Mesendoderm (in vitro differentiated cells): ENCODE data around the gene SYCN.
A peak's percentile ranks its signal among the peaks of the same experiment; 100 is the strongest.

Experiments used
- DNase-seq: peaks from one replicate; pipeline ENCODE4 v3.0.0; 2013
- H2AK5ac ChIP-seq: 2 replicates; pipeline ENCODE4 v1.6.1; 2013; ENCODE audit warnings: low read length, inconsistent platforms
- H2BK120ac ChIP-seq: 2 replicates; pipeline ENCODE4 v1.6.1; 2013; ENCODE audit warnings: low read depth, mild to moderate bottlenecking, low read length, moderate library complexity, mixed read lengths
- H2BK15ac ChIP-seq: replicated peaks from 2 replicates; pipeline ENCODE4 v1.6.1; 2013; ENCODE audit warnings: low read depth, mild to moderate bottlenecking, moderate library complexity
- H2BK5ac ChIP-seq: 2 replicates; pipeline ENCODE4 v1.6.1; 2013; ENCODE audit warnings: low read length, inconsistent platforms
- H3K18ac ChIP-seq: 2 replicates; pipeline ENCODE4 v1.6.1; 2013; ENCODE audit warnings: mild to moderate bottlenecking, low read length, mixed read lengths
- H3K23ac ChIP-seq: one replicate; pipeline ENCODE4 v1.6.1; 2013; ENCODE audit warnings: low read length
- H3K27ac ChIP-seq: 2 replicates; pipeline ENCODE4 v1.5.1; 2013; ENCODE audit warnings: low read depth, mild to moderate bottlenecking, inconsistent platforms, low read length, moderate library complexity
- H3K27me3 ChIP-seq: 2 replicates; pipeline ENCODE4 v1.6.1; 2013; ENCODE audit warnings: low read length, control low read depth, mild to moderate bottlenecking, inconsistent platforms; ENCODE audit not compliant: insufficient read depth, poor library complexity
- H3K36me3 ChIP-seq: 2 replicates; pipeline ENCODE4 v1.6.1; 2013; ENCODE audit warnings: low read length, inconsistent platforms; ENCODE audit not compliant: control insufficient read depth, insufficient read depth
- H3K4ac ChIP-seq: one replicate; pipeline ENCODE4 v1.6.1; 2013; ENCODE audit warnings: low read depth, mild to moderate bottlenecking, low read length, moderate library complexity
- H3K4me1 ChIP-seq: 2 replicates; pipeline ENCODE4 v1.6.1; 2013; ENCODE audit warnings: low read depth, low read length, inconsistent platforms; ENCODE audit not compliant: control insufficient read depth
- H3K4me2 ChIP-seq: 2 replicates; pipeline ENCODE4 v1.6.1; 2013; ENCODE audit warnings: low read length
- H3K4me3 ChIP-seq: 2 replicates; pipeline ENCODE4 v1.5.1; 2013; ENCODE audit warnings: mild to moderate bottlenecking, low read length
- H3K56ac ChIP-seq: one replicate; pipeline ENCODE4 v1.6.1; 2013; ENCODE audit warnings: low read length
- H3K79me1 ChIP-seq: 2 replicates; pipeline ENCODE4 v1.6.1; 2013; ENCODE audit warnings: low read length, inconsistent platforms
- H3K79me2 ChIP-seq: 2 replicates; pipeline ENCODE4 v1.6.1; 2013; ENCODE audit warnings: mild to moderate bottlenecking, low read length; ENCODE audit not compliant: control insufficient read depth, insufficient read depth
- H3K9ac ChIP-seq: 2 replicates; pipeline ENCODE4 v1.6.1; 2013; ENCODE audit warnings: low read length, inconsistent platforms
- H4K5ac ChIP-seq: one replicate; pipeline ENCODE4 v1.6.1; 2013; ENCODE audit warnings: low read length
- H4K8ac ChIP-seq: one replicate; pipeline ENCODE4 v1.6.1; 2013; ENCODE audit warnings: low read depth, mild to moderate bottlenecking, control low read depth, low read length, moderate library complexity
- WGBS: extraction: QIAGEN DNeasy Blood & Tissue Kit; methylation state at CpG from one replicate; pipeline ENCODE4 v1.1.7; 2013; ENCODE audit warnings: low lambda C conversion rate, missing lambda C conversion rate; ENCODE audit not compliant: insufficient coverage; ENCODE audit errors: extremely low coverage; 5-methylcytosine and 5-hydroxymethylcytosine counted together

The SYCN gene

GRCh38 chr19:39196320-39196719, 7.7 kb downstream of the SYCN start:
- Histone ChIP-seq H2BK15ac (no peak overlapping the region), H2BK5ac (no peak overlapping the region), H3K23ac (no peak overlapping the region), H4K8ac (no peak overlapping the region), H3K4me3 (no peak overlapping the region), H2AK5ac (no peak overlapping the region), H2BK120ac (no peak overlapping the region), H3K36me3 (no peaks in the 10 kb centered on the region), H3K4me2 (no peak overlapping the region), H4K5ac (no peak overlapping the region), H3K27ac (no peak overlapping the region), H3K56ac (no peak overlapping the region), H3K4me1 (no peaks in the 10 kb centered on the region), H3K4ac (no peak overlapping the region), H3K18ac (no peak overlapping the region), H3K79me2 (no peaks in the 10 kb centered on the region), H3K79me1 (no peaks in the 10 kb centered on the region), H3K9ac (no peak overlapping the region), H3K27me3 (peaks cover 7% of the 10 kb centered on the region)
- whole genome bisulfite sequencing, result no CpG with 5 or more reads among the region's 7 CpGs
- peak; percentile 39 for DNase-seq

GRCh38 chr19:39195755-39196154, 8.3 kb downstream of the SYCN start:
- H2BK120ac ChIP-seq, result no peak overlapping the region

GRCh38 chr19:39194832-39195542, 9.1 kb downstream of the SYCN start:
- H3K9ac ChIP-seq, result no peak overlapping the region

More at GRCh38 chr19:39195755-39196154, 8.3 kb downstream of the SYCN start:
- Histone ChIP-seq H3K4me2 (no peak overlapping the region), H2BK15ac (no peak overlapping the region), H3K4ac (no peak overlapping the region), H3K18ac (no peak overlapping the region), H2AK5ac (no peak overlapping the region), H3K56ac (no peak overlapping the region), H3K4me3 (no peak overlapping the region), H2BK5ac (no peak overlapping the region), H3K9ac (no peak overlapping the region), H3K27me3 (peaks cover 7% of the 10 kb centered on the region), H4K8ac (no peak overlapping the region), H3K36me3 (no peaks in the 10 kb centered on the region), H3K4me1 (no peaks in the 10 kb centered on the region), H3K23ac (no peak overlapping the region), H3K27ac (no peak overlapping the region), H3K79me2 (no peaks in the 10 kb centered on the region), H3K79me1 (no peaks in the 10 kb centered on the region), H4K5ac (no peak overlapping the region)
- WGBS, result no CpG with 5 or more reads among the region's 9 CpGs
- no peak for DNase-seq

GRCh38 chr19:39193803-39194202, 10.3 kb downstream of the SYCN start:
- Histone ChIP-seq H3K4me3 (no peak overlapping the region), H3K27ac (no peak overlapping the region), H3K27me3 (peaks cover 7% of the 10 kb centered on the region), H3K4ac (no peak overlapping the region), H3K4me1 (no peaks in the 10 kb centered on the region), H3K79me2 (no peaks in the 10 kb centered on the region), H3K4me2 (no peak overlapping the region), H2BK120ac (no peak overlapping the region), H2BK15ac (no peak overlapping the region), H3K9ac (no peak overlapping the region), H2AK5ac (no peak overlapping the region), H3K36me3 (no peaks in the 10 kb centered on the region), H2BK5ac (no peak overlapping the region), H3K23ac (no peak overlapping the region), H3K79me1 (no peaks in the 10 kb centered on the region), H3K56ac (no peak overlapping the region), H3K18ac (no peak overlapping the region), H4K5ac (no peak overlapping the region), H4K8ac (no peak overlapping the region)
- no CpG with 5 or more reads among the region's 8 CpGs for WGBS
- DNase-seq, result no peak

More at GRCh38 chr19:39194832-39195542, 9.1 kb downstream of the SYCN start:
- H3K4me1 ChIP-seq, result no peaks in the 10 kb centered on the region
- no peak overlapping the region for H3K56ac ChIP-seq
- no peaks in the 10 kb centered on the region for H3K36me3 ChIP-seq
- H4K5ac ChIP-seq, result no peak overlapping the region
- no peak overlapping the region for H4K8ac ChIP-seq
- no peak overlapping the region for H3K27ac ChIP-seq
- H3K4me2 ChIP-seq, result no peak overlapping the region
- H3K4ac ChIP-seq, result no peak overlapping the region
- no peak overlapping the region for H3K23ac ChIP-seq
- DNase-seq, result peak; percentile 84
- no peak overlapping the region for H2BK15ac ChIP-seq
- H3K79me1 ChIP-seq, result no peaks in the 10 kb centered on the region
- H3K79me2 ChIP-seq, result no peaks in the 10 kb centered on the region
- WGBS, result no CpG with 5 or more reads among the region's 9 CpGs
- H2AK5ac ChIP-seq, result no peak overlapping the region
- H2BK5ac ChIP-seq, result no peak overlapping the region
- H3K4me3 ChIP-seq, result no peak overlapping the region
- no peak overlapping the region for H2BK120ac ChIP-seq
- H3K27me3 ChIP-seq, result peaks cover 7% of the 10 kb centered on the region
- no peak overlapping the region for H3K18ac ChIP-seq

- no peaks in the 10 kb centered on the region for H3K36me3 ChIP-seq
- H3K9ac ChIP-seq, result no peak overlapping the region
- no peak overlapping the region for H3K56ac ChIP-seq
- no peak overlapping the region for H2AK5ac ChIP-seq
- no peaks in the 10 kb centered on the region for H3K4me1 ChIP-seq
- no peaks in the 10 kb centered on the region for H3K79me2 ChIP-seq
- DNase-seq, result no peak
- H3K27ac ChIP-seq, result no peak overlapping the region
- no peak overlapping the region for H2BK15ac ChIP-seq
- H3K4me2 ChIP-seq, result no peak overlapping the region
- no CpG with 5 or more reads among the region's 2 CpGs for WGBS
- no peak overlapping the region for H2BK120ac ChIP-seq
- no peaks in the 10 kb centered on the region for H3K79me1 ChIP-seq
- no peak overlapping the region for H3K4me3 ChIP-seq
- H3K27me3 ChIP-seq, result peaks cover 4% of the 10 kb centered on the region
- H3K18ac ChIP-seq, result no peak overlapping the region
- H4K8ac ChIP-seq, result no peak overlapping the region
- no peak overlapping the region for H4K5ac ChIP-seq
- no peak overlapping the region for H3K23ac ChIP-seq
- no peak overlapping the region for H3K4ac ChIP-seq
- no peak overlapping the region for H2BK5ac ChIP-seq
Measured at GRCh38 chr19:39192846-39193245, 11.2 kb downstream of the SYCN start.

GRCh38 chr19:39190768-39191167, 13.3 kb downstream of the SYCN start:
- H3K79me1 ChIP-seq, result no peaks in the 10 kb centered on the region
- H3K4me1 ChIP-seq, result no peaks in the 10 kb centered on the region
- H3K79me2 ChIP-seq, result no peaks in the 10 kb centered on the region
- no peak overlapping the region for H2BK5ac ChIP-seq
- H3K56ac ChIP-seq, result no peak overlapping the region
- H3K36me3 ChIP-seq, result no peaks in the 10 kb centered on the region
- no CpG with 5 or more reads among the region's 11 CpGs for WGBS
- H3K4ac ChIP-seq, result no peak overlapping the region
- H3K27me3 ChIP-seq, result no peaks in the 10 kb centered on the region
- no peak overlapping the region for H4K5ac ChIP-seq
- H3K23ac ChIP-seq, result no peak overlapping the region
- no peak overlapping the region for H3K9ac ChIP-seq
- peak; percentile 18 for DNase-seq
- no peak overlapping the region for H3K27ac ChIP-seq
- no peak overlapping the region for H2AK5ac ChIP-seq
- no peak overlapping the region for H2BK120ac ChIP-seq
- no peak overlapping the region for H3K4me2 ChIP-seq
- no peak overlapping the region for H4K8ac ChIP-seq
- no peak overlapping the region for H3K4me3 ChIP-seq
- H2BK15ac ChIP-seq, result no peak overlapping the region
- H3K18ac ChIP-seq, result no peak overlapping the region
